ENCODE measurements around the gene OTUB2. TPM values are rescaled to one million over a fixed set of nuclear protein-coding genes. Genes with fewer than 3 reads are reported as not detected.
A peak's percentile ranks its signal among the peaks of the same experiment; 100 is the strongest.

Gene OTUB2
- total RNA-seq, 6 donors from 2014 or later = 0.22 to 1.8 (median 1.1) TPM

DNA sequence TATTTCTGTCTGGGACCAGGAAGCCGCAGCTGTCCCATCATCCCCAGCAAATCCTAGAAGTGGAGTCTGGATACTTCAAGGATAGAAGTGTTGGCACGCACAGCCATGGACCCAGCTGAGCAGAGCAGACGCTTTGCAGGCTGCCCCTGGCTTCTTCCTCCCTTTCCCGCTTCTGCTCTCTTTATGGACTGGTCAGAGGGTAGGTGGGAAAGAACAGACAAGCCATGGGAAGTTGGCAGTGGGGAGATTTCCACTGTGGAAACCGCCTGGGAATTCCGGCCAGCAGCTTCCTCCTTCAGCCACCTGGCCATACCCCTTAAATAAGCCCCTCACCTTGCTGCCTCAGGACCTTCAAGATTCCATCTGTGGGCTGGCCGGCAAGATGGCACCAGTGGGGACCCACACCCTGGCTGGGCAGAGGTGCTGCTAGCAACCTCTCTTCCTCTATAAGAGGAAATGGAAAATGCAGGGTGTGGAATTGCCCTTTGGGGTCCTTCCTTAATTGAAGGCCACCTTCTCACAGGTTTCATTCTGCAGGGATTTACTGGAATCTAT is 20.6 kb downstream of the OTUB2 start:
- H3K9me3 ChIP-seq = no peaks in the 10 kb centered on the region
- H3K4me1 ChIP-seq = peaks cover 6 to 20% (median 9%) of the 10 kb centered on the region in 4 donors
- no peaks in the 10 kb centered on the region for H3K27me3 ChIP-seq
- no peak for ATAC-seq (ENCODE audit: low FRiP score in 2 of 2)
- peaks cover 28 to 82% (median 74%) of the 10 kb centered on the region in 4 donors for H3K36me3 ChIP-seq
- WGBS, 2 donors = 80 to 89% methylated on average over 6 to 7 of the region's 7 CpGs
- TF ChIP-seq POLR2A (IDR thresholded peaks at IDR 0.05) (no peak), EP300 (IDR thresholded peaks at IDR 0.05) (no peak), POLR2AphosphoS5 (IDR thresholded peaks at IDR 0.05) (no peak)
- TF ChIP-seq, protein P1, sequence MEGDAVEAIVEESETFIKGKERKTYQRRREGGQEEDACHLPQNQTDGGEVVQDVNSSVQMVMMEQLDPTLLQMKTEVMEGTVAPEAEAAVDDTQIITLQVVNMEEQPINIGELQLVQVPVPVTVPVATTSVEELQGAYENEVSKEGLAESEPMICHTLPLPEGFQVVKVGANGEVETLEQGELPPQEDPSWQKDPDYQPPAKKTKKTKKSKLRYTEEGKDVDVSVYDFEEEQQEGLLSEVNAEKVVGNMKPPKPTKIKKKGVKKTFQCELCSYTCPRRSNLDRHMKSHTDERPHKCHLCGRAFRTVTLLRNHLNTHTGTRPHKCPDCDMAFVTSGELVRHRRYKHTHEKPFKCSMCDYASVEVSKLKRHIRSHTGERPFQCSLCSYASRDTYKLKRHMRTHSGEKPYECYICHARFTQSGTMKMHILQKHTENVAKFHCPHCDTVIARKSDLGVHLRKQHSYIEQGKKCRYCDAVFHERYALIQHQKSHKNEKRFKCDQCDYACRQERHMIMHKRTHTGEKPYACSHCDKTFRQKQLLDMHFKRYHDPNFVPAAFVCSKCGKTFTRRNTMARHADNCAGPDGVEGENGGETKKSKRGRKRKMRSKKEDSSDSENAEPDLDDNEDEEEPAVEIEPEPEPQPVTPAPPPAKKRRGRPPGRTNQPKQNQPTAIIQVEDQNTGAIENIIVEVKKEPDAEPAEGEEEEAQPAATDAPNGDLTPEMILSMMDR (IDR thresholded peaks at IDR 0.05) = no peak
- H3K27ac ChIP-seq = no peak overlapping the region
- no peak overlapping the region for H3K4me3 ChIP-seq
- DNase-seq = no peak

DNA sequence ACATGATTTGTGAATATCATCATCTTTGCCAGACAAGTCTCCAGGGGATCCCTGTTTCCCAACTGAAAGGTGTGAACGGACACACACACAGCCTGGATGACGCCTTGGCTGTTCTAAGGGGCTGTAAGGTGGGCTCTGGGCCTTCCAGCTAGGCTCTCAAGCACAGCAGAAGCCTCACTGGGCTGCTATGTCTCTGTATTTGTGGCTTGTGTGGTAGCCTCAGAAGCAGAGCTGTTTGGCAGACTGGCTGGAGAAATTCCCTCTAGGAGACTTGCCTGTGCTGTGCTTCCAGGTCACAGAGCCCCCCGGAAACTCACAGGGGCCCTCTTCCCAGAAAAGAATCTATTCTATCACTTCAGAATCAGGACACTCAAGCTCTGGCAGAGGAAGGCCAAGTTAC is 21.4 kb downstream of the OTUB2 start:
- Histone ChIP-seq H3K9me3 (no peaks in the 10 kb centered on the region), H3K4me3 (no peak overlapping the region), H3K4me1 (peaks cover 3 to 12% (median 5%) of the 10 kb centered on the region in 4 donors), H3K36me3 (peaks cover 30 to 90% (median 82%) of the 10 kb centered on the region in 4 donors), H3K27me3 (no peaks in the 10 kb centered on the region), H3K27ac (no peak overlapping the region)
- 90 to 100% methylated on average over 2 to 3 of the region's 3 CpGs for WGBS, 2 donors
- TF ChIP-seq POLR2AphosphoS5 (IDR thresholded peaks at IDR 0.05) (no peak), EP300 (IDR thresholded peaks at IDR 0.05) (no peak), POLR2A (IDR thresholded peaks at IDR 0.05) (no peak)
- TF ChIP-seq, protein P1 (IDR thresholded peaks at IDR 0.05) = no peak
- DNase-seq = no peak
- no peak for ATAC-seq (ENCODE audit: low FRiP score in 2 of 2)

DNA sequence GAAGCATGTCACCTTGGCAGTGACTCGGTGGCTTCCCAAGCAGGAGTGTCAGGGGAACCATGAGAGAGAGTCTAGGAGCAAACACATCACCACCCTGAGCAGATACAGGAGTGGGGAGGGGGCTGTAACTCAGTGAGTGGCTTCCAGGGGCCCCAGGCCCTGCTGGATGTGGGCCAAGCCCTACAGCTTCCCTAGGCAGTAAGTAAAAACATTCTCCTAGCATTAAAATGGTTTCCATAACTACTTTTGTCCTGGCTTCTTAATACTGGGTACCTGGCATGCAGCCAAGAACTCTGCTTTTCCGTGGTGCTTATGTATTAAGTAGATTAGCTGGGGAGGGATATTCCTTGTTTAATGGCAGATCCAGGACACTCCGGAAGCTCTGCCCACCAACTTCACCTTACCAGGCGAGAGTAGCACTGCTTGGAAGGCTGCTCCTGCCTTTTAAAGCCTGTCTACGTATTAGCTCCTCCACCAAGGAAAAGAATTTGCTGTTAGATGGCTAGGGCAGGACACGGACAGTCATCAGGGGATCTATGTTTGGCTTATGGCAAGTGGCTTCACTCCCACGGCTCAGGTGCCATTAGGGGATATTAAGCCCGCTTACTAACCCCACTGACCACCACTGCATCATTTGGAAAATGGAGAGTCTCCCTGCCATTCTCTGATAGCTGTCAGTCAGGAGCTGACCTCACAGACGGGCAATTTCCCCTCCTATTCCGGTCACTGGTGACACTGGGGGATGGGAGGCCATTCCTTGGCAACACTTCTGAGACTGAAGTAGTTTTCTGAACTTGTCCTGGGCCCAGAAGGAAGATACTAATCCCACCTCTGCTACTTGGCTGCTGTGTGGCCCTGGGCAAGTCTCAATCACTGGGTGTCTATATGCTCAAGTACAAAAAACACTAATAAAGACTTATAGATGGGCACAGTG is 22.8 kb downstream of the OTUB2 start:
- DNase-seq (no peak), ATAC-seq (ENCODE audit: low FRiP score in 2 of 2) (no peak)
- Histone ChIP-seq H3K4me3 (no peak overlapping the region), H3K27me3 (no peaks in the 10 kb centered on the region), H3K9me3 (no peaks in the 10 kb centered on the region), H3K36me3 (peaks cover 34 to 98% (median 90%) of the 10 kb centered on the region in 4 donors), H3K4me1 (peaks cover 0 to 9% (median 5%) of the 10 kb centered on the region in 4 donors), H3K27ac (peak overlapping the region in 1 of 4 donors; percentile 8)
- TF ChIP-seq, protein P1 (IDR thresholded peaks at IDR 0.05) = no peak
- TF ChIP-seq EP300 (IDR thresholded peaks at IDR 0.05) (no peak), POLR2AphosphoS5 (IDR thresholded peaks at IDR 0.05) (no peak), POLR2A (IDR thresholded peaks at IDR 0.05) (no peak)
- 68 to 78% methylated on average over 10 of the region's 10 CpGs for WGBS, 2 donors

DNA sequence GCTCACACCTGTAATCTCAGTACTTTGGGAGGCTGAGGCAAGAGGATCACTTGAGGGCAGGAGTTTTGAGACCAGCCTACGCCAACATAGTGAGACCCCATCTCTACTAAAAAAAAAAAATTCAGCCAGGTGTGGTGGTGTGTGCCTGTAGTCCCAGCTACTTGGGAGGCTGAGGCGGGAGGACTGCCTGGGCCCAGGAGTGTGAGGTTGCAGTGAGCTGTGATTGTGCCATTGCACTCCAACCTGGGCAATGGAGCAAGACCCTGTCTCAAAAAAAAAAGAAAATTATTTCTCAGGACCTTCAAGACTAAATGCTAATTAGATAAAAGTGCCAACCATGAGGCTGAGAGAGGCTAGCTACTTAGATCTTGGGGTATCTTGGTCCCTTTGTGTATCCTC is 23.5 kb downstream of the OTUB2 start:
- DNase-seq (no peak), ATAC-seq (ENCODE audit: low FRiP score in 2 of 2) (no peak)
- 90% methylated on average over 2 of the region's 2 CpGs for WGBS, 2 donors
- no peak overlapping the region for H3K27ac ChIP-seq
- peaks cover 36 to 98% (median 94%) of the 10 kb centered on the region in 4 donors for H3K36me3 ChIP-seq
- H3K9me3 ChIP-seq = no peaks in the 10 kb centered on the region
- no peaks in the 10 kb centered on the region for H3K27me3 ChIP-seq
- no peak overlapping the region for H3K4me3 ChIP-seq
- peaks cover 0 to 9% (median 5%) of the 10 kb centered on the region in 4 donors for H3K4me1 ChIP-seq
- no peak for TF ChIP-seq POLR2AphosphoS5 (IDR thresholded peaks at IDR 0.05)
- TF ChIP-seq, protein P1 (IDR thresholded peaks at IDR 0.05) = no peak
